Brain microvascular endothelial cell (primary cell): ENCODE measurements around the gene MALRD1.

Experiments
- DNase-seq: peaks from one replicate; pipeline ENCODE4 v3.0.0-alpha.2; 2020
- H3K27ac ChIP-seq: fragments of 250-450 bp; sonication (Bioruptor Pico); 2 replicates; pipeline ENCODE4 v1.5.1; 2020; ENCODE audit warnings: mild to moderate bottlenecking, moderate library complexity
- H3K27me3 ChIP-seq: fragments of 250-450 bp; sonication (Bioruptor Pico); replicated peaks from 2 replicates; pipeline ENCODE4 v1.5.1; 2020; ENCODE audit warnings: mild to moderate bottlenecking
- H3K36me3 ChIP-seq: fragments of 250-450 bp; sonication (Bioruptor Pico); replicated peaks from 2 replicates; pipeline ENCODE4 v1.5.1; 2020; ENCODE audit warnings: mild to moderate bottlenecking
- H3K4me3 ChIP-seq: 2 replicates; pipeline ENCODE4 v1.5.1; 2011; ENCODE audit warnings: low read depth, mild to moderate bottlenecking, control low read depth, low read length, moderate library complexity
- CTCF ChIP-seq: IDR thresholded peaks from 2 replicates; pipeline ENCODE4 v1.5.1; 2011; ENCODE audit warnings: low read depth, mild to moderate bottlenecking, moderate library complexity, low read length, control low read depth, inconsistent platforms; ENCODE audit errors: missing control alignments
- in situ Hi-C: cut with HindIII; loops from 2 replicates; pipeline ENCODE4 v1.10.0; 2017; ENCODE audit warnings: low sequenced_read_pairs, low pct_ligation_motif_present

The MALRD1 gene

GRCh38 chr10:19111501-19112267, 63.1 kb downstream of the MALRD1 start:
- DNase-seq, result no peak
- Histone ChIP-seq H3K27ac (no peak overlapping the region), H3K27me3 (no peaks in the 10 kb centered on the region), H3K4me3 (no peak overlapping the region), H3K36me3 (no peaks in the 10 kb centered on the region)
- no peak for TF ChIP-seq CTCF
- in situ Hi-C loops, result no loop called here

- no peak overlapping the region for H3K4me3 ChIP-seq
- no peak for TF ChIP-seq CTCF
- in situ Hi-C loops, result no loop called here
These were observed 68.8 kb downstream of the MALRD1 start for GRCh38 chr10:19117438-19117837.

GRCh38 chr10:19119191-19119590, 70.6 kb downstream of the MALRD1 start:
- Histone ChIP-seq H3K36me3 (no peaks in the 10 kb centered on the region), H3K27me3 (no peaks in the 10 kb centered on the region), H3K4me3 (no peak overlapping the region), H3K27ac (no peak overlapping the region)
- in situ Hi-C loops, result no loop called here
- DNase-seq, result no peak
- no peak for TF ChIP-seq CTCF

More at GRCh38 chr10:19117438-19117837, 68.8 kb downstream of the MALRD1 start:
- Histone ChIP-seq H3K27ac (no peak overlapping the region), H3K27me3 (no peaks in the 10 kb centered on the region), H3K36me3 (no peaks in the 10 kb centered on the region)
- no peak for DNase-seq

- Histone ChIP-seq H3K27ac (no peak overlapping the region), H3K27me3 (no peaks in the 10 kb centered on the region), H3K4me3 (no peak overlapping the region), H3K36me3 (no peaks in the 10 kb centered on the region)
- in situ Hi-C loops, result no loop called here
- no peak for DNase-seq
- no peak for TF ChIP-seq CTCF
These were observed 71.8 kb downstream of the MALRD1 start for GRCh38 chr10:19120381-19120908.

GRCh38 chr10:19133992-19134391, 85.4 kb downstream of the MALRD1 start:
- H3K27ac ChIP-seq, result no peak overlapping the region
- no peaks in the 10 kb centered on the region for H3K27me3 ChIP-seq
- in situ Hi-C loops, result no loop called here
- TF ChIP-seq CTCF, result no peak
- no peak for DNase-seq
- H3K36me3 ChIP-seq, result no peaks in the 10 kb centered on the region
- no peak overlapping the region for H3K4me3 ChIP-seq
